ENCODE data around the gene BACE1. TPM values are rescaled to one million over a fixed set of nuclear protein-coding genes. Genes with fewer than 3 reads are reported as not detected.

BACE1 gene
- total and polyA plus RNA-seq, 9 donors: 12.6 to 99.7 (median 30.7) TPM

GRCh38 chr11:117287668-117288067, 28.4 kb downstream of the BACE1 start:
- TF ChIP-seq CTCF (IDR thresholded peaks at IDR 0.05): no peak
- no peak for TF ChIP-seq EP300 (IDR thresholded peaks at IDR 0.05)
- no peak for TF ChIP-seq POLR2A (IDR thresholded peaks at IDR 0.05)
- DNase-seq: no peak
- intact Hi-C loops (cut with DNase I): no loop called here
- Histone ChIP-seq H3K27me3 (no peaks in the 10 kb centered on the region), H3K9me3 (no peaks in the 10 kb centered on the region), H3K27ac (no peak overlapping the region), H3K36me3 (no peaks in the 10 kb centered on the region), H3K4me1 (ENCODE audit: insufficient read depth) (no peaks in the 10 kb centered on the region), H3K4me3 (no peak overlapping the region)
- 79 to 88% (median 84%) methylated on average over 3 of the region's 3 CpGs for WGBS, 3 donors

GRCh38 chr11:117286588-117286987, 29.5 kb downstream of the BACE1 start:
- Histone ChIP-seq H3K36me3 (no peaks in the 10 kb centered on the region), H3K9me3 (no peaks in the 10 kb centered on the region), H3K27me3 (no peaks in the 10 kb centered on the region), H3K27ac (no peak overlapping the region), H3K4me1 (ENCODE audit: insufficient read depth) (no peaks in the 10 kb centered on the region), H3K4me3 (no peak overlapping the region)
- no peak for TF ChIP-seq POLR2A (IDR thresholded peaks at IDR 0.05)
- no peak for TF ChIP-seq EP300 (IDR thresholded peaks at IDR 0.05)
- 78 to 91% (median 84%) methylated on average over 2 of the region's 2 CpGs for WGBS, 3 donors
- intact Hi-C loops (cut with DNase I): no loop called here
- DNase-seq: no peak

GRCh38 chr11:117284053-117284452, 32.0 kb downstream of the BACE1 start:
- no peak overlapping the region for H3K27ac ChIP-seq
- H3K27me3 ChIP-seq: no peaks in the 10 kb centered on the region
- 93 to 96% (median 96%) methylated on average over 2 of the region's 2 CpGs for WGBS, 3 donors
- H3K4me3 ChIP-seq: no peak overlapping the region
- H3K9me3 ChIP-seq: no peaks in the 10 kb centered on the region
- TF ChIP-seq POLR2A (IDR thresholded peaks at IDR 0.05) (no peak), EP300 (IDR thresholded peaks at IDR 0.05) (no peak), CTCF (IDR thresholded peaks at IDR 0.05) (no peak)
- intact Hi-C loops (cut with DNase I): no loop called here
- no peaks in the 10 kb centered on the region for H3K4me1 ChIP-seq (ENCODE audit: insufficient read depth)
- no peaks in the 10 kb centered on the region for H3K36me3 ChIP-seq
- no peak for DNase-seq

- Histone ChIP-seq H3K27ac (no peak overlapping the region), H3K4me1 (ENCODE audit: insufficient read depth) (no peaks in the 10 kb centered on the region), H3K4me3 (no peak overlapping the region), H3K36me3 (no peaks in the 10 kb centered on the region), H3K27me3 (no peaks in the 10 kb centered on the region), H3K9me3 (no peaks in the 10 kb centered on the region)
- no peak for DNase-seq
- intact Hi-C loops (cut with DNase I): no loop called here
- TF ChIP-seq POLR2A (IDR thresholded peaks at IDR 0.05) (no peak), CTCF (IDR thresholded peaks at IDR 0.05) (no peak), EP300 (IDR thresholded peaks at IDR 0.05) (no peak)
- 91 to 95% (median 92%) methylated on average over 3 of the region's 3 CpGs for WGBS, 3 donors
Observed at GRCh38 chr11:117282956-117283355, 33.1 kb downstream of the BACE1 start.

- 89 to 91% (median 90%) methylated on average over 7 of the region's 7 CpGs for WGBS, 3 donors
- Histone ChIP-seq H3K27me3 (no peaks in the 10 kb centered on the region), H3K4me3 (no peak overlapping the region), H3K9me3 (no peaks in the 10 kb centered on the region), H3K27ac (no peak overlapping the region), H3K4me1 (ENCODE audit: insufficient read depth) (no peaks in the 10 kb centered on the region), H3K36me3 (no peaks in the 10 kb centered on the region)
- TF ChIP-seq CTCF (IDR thresholded peaks at IDR 0.05) (no peak), EP300 (IDR thresholded peaks at IDR 0.05) (no peak), POLR2A (IDR thresholded peaks at IDR 0.05) (no peak)
- intact Hi-C loops (cut with DNase I): no loop called here
- no peak for DNase-seq
Observed at GRCh38 chr11:117281869-117282268, 34.2 kb downstream of the BACE1 start.
